MM.1S (cell line): Measurements from ENCODE around the gene NPY2R.

ENCODE experiments used
- CTCF ChIP-seq: fragments of 300-600 bp; sonication (generic); IDR thresholded peaks from 2 replicates; pipeline ENCODE4 v1.5.1; 2016; ENCODE audit warnings: antibody characterized with exemption, low read length, mixed read lengths
- EZH2 ChIP-seq: fragments of 300-600 bp; sonication (generic); optimal IDR thresholded peaks from 2 replicates; pipeline ENCODE3; 2017; ENCODE audit warnings: low read depth, mild to moderate bottlenecking, antibody characterized with exemption, low read length, mixed read lengths
- EZH2phosphoT487 ChIP-seq: fragments of 300-600 bp; sonication (generic); IDR thresholded peaks from 2 replicates; pipeline ENCODE4 v1.6.1; 2018; ENCODE audit warnings: antibody characterized with exemption, low read length

GRCh38 chr4:155190099-155190498 lies 18.3 kb upstream of the NPY2R start:
- no peak for TF ChIP-seq EZH2
- no peak for TF ChIP-seq CTCF
- no peak for TF ChIP-seq EZH2phosphoT487
